GM19025 (cell line): ENCODE results near the gene LRRIQ4.

Experiments used
- ATAC-seq: cut with Tn5 transposase; IDR thresholded peaks from one replicate; pipeline ENCODE4 v1.9.1; 2021; ENCODE audit warnings: mild to moderate bottlenecking, low read depth, moderate library complexity; ENCODE audit not compliant: unreplicated experiment

The LRRIQ4 gene

DNA sequence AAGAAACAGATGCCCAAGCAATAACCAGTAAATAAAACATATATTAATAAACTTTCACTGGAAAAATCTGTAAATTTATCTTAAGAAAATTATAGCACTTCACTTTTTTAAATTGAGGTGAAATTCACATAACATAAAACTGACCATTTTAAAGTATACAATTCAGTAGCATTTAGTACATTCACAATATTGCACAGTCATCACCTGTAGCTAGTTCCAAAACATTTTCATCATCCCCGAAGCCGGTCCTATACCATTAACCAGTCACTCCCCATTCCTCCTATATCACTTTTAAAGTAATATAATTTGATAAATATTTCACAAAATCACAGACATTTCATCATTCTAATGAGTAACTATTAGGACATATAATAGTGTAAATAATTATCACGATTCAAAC is 8.0 kb upstream of the LRRIQ4 start:
- no peak for ATAC-seq

DNA sequence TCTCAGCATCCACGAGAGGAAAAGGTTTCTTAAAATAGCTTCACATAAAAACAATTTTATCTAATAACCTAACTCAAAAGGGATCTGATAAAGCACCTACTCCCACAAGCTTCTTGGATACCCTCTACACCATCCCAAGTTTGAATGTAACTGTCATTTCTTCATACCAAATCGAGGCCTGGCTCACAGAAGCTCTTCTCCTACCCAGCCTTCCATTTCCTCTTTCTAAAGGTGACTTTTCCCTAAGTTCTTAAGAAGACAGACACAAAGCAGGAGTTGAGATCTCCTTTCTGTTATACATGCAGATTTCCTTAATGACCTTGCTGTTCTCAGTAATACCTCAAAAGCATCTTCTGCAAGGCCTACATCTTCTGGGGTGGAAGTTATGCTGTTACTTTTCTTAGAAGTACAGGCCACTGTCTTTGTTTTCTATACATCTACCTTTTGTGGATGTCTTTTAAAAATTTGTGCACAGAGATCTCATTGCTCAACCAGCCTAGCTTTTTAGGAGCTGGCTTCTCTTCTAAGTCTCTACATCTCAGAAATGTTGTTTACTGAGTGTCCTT is 3.4 kb upstream of the LRRIQ4 start:
- ATAC-seq: no peak

DNA sequence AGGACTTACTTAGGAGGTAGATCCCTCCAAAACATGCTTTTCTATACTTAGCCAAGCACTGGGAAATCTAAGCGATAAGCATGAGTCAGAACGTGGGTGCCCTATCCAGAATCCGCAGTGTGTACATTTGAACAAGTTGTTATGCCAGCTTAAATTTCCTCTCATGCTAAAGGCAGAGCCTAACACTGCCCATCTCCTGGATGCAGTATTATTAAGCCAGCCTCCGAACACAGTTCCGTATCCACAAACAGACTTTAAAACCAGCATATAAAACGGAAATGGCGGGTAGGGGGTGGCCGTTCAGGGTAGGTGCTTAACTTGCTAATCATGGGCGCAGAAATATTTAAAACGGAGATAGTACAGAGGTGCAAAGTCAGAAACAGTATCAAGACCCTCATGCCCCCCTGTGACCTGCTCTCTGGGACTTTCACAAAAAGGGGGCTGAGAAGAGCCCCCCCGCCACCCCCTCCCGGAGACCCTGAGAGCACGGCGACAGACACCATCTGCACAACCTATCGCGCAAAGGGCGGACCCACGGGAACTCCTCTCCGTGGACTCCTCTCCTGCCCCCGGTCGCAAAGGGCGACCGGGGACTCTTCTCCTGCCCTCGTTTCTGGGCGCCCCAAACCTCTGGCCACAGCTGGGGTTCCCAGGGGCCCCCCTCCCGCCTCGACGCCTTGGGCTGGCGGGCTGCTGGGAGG is 889 bp upstream of the LRRIQ4 start:
- peak; percentile 5 for ATAC-seq

DNA sequence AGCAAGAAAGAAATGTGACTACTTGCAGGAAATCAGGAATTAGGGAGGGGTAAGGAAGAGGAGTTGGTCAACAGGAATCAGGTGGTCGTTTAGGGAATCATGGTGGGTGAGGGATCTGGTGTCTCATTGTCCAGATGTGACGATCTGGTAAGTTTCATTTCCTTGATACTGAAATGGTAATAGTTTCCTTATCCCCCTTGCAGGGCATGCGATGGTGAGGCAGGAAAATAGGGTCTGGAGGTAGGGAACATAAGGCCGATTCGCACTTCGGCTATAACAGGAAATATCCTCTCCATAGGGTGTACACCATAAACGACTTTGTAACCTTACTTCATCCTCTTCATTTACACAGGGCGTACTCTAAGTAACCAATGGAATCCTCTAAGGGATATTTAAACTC is 608 bp downstream of the LRRIQ4 start:
- ATAC-seq: no peak

DNA sequence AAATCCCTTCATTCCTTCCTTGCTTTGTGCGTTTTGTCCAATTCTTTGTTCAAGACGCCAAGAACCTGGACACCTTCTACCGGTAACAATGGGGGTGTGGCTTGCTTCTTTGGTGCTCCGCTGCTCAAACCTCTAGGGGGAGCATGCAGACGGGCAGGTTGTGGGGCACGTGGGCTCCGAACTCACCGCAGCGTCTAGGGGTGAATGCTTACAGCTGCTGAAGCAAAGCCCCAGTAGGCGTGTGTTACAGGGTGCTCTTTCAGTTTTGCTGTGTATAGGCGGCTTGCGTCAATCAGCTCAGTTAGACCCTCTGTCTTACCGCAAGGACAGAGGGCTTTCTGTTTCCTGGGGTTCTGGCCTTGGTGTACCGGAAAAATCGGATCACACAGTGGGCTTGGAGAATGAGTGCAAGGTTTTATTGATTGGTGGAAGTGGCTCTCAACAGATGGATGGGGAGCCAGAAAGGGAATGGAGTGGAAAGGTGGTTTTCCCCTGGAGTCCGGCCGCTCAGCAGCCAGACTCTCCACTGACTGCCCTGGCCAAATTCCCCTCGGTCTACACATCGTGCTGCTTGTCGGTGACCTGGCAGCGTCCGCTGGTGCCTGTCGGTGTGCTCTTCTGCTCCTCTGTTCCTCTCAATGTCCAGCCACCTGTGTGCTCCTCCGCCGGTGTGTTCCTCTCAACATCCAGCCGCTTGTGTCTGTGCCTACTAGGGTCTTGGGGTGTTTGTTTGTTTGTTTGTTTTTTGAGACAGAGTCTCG is 1.3 kb downstream of the LRRIQ4 start:
- peak; percentile 83 for ATAC-seq

DNA sequence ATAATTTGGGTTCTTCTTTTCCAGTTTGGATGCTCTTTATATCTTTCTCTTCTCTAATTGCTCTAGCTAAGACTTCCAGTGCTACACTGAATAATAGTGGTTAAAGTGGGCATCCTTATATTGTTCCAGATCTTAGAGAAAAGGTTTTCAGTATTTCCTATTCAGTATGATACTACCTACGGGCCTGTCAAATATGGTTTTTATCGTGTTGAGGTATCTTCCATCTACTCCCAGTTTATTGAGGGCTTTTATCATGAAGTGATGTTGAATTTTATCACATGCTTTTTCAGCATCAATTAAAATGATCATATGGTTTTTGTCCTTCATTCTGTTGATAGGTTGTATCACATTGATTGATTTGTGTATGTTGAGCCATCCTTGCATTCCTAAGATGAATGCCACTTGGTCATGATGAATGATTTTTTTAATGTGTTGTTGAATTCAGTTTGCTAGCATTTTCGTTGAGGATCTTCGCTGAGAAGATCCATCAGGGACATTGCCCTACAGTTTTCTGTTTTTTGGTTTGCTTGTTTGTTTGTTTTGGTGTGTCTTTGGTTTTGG is 3.0 kb downstream of the LRRIQ4 start:
- no peak for ATAC-seq

DNA sequence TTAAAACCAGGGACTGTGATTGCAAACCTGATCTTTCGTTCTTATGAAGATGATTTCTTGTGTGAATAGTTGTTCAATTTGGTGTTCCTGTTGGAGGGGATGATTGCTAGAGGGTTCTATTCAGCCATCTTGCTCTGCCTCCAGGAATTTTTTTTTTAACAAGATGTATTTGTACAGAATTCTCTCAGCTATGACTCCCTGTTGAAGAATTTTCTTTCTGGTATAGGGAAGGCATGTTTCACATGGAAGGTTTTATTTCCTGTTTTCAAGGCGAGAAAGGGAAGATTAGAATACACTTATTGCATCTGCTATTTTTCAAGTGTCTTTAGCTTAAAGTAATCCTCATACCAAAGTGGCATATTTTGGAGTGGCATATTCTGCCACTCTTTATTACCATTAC is 5.6 kb downstream of the LRRIQ4 start:
- ATAC-seq: no peak

DNA sequence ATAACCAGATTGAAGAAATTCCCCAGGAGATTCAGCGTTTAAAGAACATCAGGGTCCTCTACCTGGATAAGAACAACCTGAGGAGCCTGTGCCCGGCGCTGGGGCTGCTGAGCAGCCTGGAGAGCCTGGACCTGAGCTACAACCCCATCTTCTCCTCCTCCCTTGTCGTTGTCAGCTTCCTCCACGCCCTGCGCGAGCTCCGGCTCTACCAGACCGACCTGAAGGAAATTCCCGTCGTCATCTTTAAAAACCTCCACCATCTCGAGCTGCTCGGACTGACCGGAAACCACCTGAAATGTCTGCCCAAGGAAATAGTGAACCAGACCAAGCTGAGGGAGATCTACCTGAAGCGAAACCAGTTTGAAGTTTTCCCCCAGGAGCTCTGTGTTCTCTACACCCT is 9.4 kb downstream of the LRRIQ4 start:
- no peak for ATAC-seq

DNA sequence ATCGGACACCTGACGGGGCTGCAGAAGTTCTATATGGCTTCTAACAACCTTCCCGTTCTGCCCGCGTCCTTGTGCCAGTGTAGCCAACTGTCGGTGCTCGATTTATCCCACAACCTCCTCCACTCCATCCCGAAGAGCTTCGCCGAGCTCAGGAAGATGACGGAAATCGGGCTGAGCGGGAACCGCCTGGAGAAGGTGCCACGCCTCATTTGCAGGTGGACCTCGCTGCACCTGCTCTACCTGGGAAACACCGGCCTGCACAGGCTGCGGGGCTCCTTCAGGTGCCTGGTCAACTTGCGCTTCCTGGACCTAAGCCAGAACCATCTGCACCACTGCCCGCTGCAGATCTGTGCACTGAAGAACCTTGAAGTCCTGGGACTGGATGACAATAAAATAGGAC is 9.9 kb downstream of the LRRIQ4 start:
- ATAC-seq: no peak

DNA sequence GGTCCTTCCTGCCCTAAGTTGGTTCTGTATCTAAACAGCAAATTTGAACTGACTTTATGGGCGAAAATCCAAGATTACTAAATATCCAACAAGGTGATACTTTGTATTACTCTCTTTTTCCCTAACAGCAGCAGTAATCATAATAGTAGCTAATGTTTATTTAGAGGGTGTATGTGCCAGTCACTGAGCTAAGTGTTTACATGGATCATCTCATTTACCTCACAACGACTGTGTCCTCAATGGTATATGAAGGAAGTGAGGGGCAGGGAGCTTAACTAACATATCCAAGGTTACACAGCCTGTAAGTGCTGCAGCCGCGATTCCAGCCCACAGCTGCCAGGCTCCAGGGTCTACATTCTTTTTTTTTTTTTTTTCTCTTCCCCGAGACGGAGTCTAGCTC is 10.3 kb downstream of the LRRIQ4 start:
- ATAC-seq: no peak

DNA sequence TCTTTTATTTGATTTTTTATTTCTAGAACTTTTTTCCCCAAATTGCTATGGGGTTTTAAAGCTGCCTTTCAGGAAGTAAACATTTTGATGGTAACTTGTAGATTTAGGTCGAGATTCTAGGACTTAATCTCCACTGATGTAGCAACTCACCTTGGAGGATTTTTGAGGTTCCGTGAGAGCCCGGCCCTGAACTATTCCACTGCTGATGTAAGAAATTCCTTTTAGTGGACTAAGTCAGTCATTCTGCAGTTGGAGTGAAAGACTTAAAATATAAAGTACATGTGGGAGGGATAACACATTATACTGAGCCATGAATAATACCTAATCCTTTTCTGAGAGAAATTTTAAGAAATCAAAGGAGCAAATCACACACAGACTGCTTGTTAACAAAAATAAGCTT is 12.6 kb downstream of the LRRIQ4 start:
- no peak for ATAC-seq

DNA sequence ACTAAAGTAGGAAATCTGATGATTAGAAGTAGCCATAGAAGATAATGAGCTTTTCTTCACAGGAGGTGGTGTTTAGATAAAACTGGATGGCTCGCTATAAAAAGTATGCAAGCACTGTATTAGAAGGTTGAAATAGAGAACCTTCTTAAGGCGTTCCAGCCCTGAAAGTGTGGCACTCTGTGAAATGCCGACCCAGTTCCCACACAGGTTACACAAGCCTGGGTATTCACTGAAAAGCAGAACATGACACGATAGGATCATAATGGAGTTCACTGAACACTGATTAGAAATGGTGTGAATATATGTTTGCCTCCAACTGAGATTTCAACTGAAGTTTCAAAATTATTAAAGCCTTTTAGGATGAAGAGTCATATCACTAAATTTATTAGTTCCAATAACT is 15.0 kb downstream of the LRRIQ4 start:
- no peak for ATAC-seq

DNA sequence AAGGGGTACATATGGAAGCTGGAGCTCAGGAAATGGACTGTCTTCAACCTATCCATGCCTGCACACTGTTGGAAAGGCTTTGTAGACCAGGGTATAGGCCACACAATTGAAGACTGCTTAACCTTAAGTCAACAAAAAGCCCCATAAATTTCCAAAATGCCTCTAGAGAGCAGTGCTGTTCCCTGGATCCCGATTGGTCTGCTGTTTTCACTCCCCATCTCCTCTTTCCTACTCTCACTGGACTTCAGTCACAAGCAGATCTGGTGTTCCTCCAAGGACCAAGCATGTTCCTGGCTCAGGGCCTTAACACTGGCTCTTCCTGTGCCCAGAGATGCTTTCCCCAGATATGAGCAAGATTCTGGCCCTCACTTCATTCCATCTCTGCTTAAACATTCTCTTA is 22.9 kb downstream of the LRRIQ4 start:
- ATAC-seq: no peak

DNA sequence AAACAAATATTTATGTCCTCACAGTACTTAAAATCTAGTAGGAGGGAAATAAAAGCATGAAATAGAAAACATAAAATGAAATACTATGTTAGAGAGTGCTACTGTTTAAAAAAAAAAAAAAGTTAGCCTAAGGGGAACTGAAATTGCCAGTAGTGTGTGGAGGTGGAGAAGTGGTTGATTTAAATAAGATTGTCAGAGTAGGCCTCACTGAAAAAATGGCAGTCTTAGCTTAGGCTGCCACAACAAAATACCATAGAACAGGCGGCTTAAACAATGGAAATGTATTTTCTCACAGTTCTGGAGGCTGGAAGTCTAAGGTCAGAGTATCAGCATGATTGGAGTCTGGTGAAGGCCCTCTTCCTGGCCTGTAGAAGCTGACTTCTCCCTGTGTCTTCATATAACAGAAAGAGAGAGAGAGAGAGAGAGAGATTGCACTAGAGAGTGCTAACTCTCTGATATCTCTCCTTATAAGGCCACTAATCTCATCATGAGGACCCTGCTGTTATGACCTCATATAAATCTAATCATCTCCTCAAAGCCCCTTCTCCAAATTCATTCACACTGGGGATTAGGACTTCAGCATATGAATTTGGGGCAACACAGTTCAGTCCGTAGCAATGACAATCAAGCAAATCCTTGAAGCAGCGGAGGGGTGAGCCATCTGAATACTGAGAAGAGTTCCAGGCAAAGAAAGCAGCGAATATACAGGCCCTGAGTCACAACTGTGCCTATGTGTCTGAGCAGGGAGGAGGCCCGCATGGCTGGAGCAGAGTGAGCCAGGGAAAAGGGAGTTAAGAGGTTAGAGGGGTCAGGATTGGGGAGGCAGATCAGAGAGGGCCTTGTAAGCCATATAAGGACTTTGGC is 23.6 kb downstream of the LRRIQ4 start:
- peak; percentile 69 for ATAC-seq

DNA sequence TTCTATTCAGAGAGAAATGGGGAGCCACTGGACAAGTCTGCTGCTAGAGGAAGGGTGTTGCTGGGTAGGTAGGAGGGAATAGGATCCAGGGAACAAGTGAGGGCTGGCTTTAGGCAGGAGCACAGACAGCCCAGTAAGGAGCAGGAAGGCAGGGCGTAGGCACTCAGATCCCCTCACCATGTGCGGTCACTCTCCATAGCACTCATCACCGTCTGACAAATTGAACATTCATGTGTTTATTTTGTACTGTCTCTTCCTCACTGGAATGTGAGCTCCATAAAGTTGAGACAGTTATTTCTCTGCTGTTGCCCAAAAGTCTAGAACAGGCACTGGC is 24.2 kb downstream of the LRRIQ4 start:
- no peak for ATAC-seq

DNA sequence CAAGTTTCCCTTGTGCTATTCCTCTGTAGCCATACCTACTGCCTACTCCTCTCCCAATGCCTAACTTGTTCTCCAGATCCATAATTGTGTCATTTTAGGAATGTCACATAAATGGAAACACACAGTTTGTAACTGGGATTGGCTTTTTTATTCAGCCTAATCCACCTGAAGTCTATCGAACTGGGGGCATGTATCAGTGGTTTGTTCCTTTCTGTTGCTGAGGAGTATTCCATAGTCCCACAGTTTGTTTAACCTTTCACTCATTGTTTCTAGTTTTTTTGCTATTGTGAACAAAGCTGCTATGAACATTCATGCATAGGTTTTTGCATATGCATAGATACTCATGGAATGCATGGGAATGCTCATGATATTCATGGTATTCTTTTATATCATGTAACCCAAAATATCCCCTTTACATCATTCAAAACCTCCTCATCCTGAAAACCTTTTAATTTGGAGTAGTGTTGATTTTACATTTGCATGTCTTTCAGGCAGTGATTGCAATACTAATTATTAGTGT is 25.9 kb downstream of the LRRIQ4 start:
- ATAC-seq: no peak

DNA sequence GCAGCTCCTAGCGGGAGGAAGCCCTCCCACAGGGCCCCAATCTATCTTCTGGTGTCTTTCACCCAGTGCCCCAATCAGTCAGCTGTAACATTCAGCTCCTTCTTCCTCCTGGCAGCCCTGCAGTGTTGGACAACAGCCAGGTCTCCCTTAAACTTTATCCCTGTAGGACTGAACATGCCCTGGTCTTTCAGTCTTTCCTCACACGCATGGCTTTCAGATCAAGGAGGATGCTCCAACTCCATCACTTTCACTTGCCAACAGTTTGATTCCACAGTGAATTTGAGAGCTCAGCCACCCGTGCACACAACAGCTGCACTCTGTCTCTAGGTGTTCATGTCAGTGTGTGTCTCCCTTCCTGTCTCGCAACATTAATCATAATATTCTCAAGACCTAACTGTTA is 28.5 kb downstream of the LRRIQ4 start:
- ATAC-seq: no peak

DNA sequence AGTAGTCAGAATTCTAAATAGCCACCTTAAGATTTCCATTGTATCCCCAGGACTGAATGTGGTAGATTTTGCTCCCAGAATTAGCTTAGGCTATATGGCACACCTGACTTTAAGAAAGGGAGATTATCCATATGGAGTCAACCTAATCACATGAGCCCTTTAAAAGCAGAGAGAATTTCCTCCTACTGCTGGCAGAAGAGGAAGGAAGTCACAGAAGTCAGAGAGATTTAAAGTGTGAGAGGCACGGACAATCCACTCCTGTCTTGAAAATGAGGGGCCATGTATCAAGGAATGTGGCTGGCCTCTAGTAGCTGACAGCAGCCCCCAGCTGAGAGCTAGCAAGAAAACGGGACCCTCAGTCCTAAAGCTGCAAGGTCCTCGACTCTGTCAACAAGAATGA is 30.3 kb downstream of the LRRIQ4 start:
- ATAC-seq: no peak

DNA sequence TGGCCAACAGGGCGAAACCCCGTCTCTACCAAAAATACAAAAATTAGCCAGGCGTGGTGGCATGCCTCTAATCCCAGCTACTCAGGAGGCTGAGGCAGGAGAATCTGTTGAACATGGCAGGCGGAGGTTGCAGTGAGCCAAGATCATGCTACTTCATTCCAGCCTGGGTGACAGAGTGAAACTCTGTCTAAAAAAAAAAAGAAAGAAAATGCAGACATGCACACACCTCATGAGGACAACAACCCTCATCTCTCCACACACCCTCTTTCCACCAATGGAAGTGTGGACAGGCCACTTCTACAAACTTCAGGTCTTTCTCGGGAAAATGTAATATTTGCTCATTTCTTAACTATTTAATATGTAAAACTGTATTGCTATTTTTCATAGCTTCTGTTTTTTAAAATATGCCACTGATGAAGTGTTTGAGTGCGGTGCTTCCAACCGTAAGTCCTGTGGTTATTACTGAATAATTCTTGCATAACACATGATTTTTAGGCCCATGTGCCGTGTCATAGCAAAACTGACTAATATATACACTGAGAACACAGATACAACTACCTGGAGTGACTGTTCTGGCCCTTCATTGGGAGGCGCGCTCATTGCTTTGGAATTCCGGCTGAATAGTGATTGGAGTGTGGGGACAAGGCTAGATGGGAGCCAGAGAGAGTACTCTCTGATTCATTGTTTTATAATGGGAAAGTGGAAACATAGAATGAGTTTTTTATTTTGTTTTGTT is 34.0 kb downstream of the LRRIQ4 start:
- ATAC-seq: peak; percentile 85

DNA sequence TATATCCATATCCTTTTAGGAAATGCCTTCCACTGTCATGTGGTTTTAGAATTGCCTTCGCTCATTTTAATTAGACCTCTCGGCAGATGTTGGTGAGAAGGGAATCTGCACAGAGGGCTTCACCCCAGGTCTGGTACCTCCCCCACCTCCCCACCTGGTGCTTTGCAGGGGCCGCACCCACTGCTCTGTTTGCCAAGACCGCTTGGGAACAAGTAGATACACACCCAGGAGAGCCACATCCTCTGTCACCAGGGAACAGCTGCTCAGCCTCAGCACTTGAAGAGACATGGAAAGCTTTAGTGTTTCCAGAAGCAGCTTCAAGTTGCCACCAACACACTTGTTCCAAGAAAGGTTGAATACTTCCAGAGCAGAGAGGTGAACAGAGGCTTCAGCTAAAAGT is 35.2 kb downstream of the LRRIQ4 start:
- no peak for ATAC-seq
